Caco-2 (cell line): ENCODE results near the gene RAB27B. TPM values are rescaled to one million over a fixed set of nuclear protein-coding genes. Genes with fewer than 3 reads are reported as not detected.

Source experiments
- BruUV-seq: library from RNA; stranded (reverse); fragments of 400-500 nt; replicated peaks from 2 replicates; lab custom pipeline; 2021; lab: Mats Ljungman, UMichigan
- CTCF ChIA-PET: fragments of 300-600 bp; sonication (Branson Sonifier 250); formaldehyde crosslinking; loops from one replicate; lab custom pipeline; 2022; ENCODE audit warnings: antibody characterized with exemption; lab: Charles Lee
- POLR2A ChIA-PET: fragments of 300-600 bp; sonication (Branson Sonifier 250); formaldehyde crosslinking; loops from one replicate; lab custom pipeline; 2022; ENCODE audit warnings: antibody characterized with exemption; lab: Charles Lee
- DNase-seq, 2 experiments: peaks; one replicate each; pipeline versions ENCODE4 v3.0.0 to v3.0.0-alpha.2; 2020 to 2022
- H3K27me3 ChIP-seq: replicated peaks from 2 replicates; pipeline ENCODE4 v1.6.0; 2011; ENCODE audit warnings: low read length; ENCODE audit not compliant: control insufficient read depth, insufficient read depth
- H3K36me3 ChIP-seq: 2 replicates; pipeline ENCODE4 v1.5.1; 2011; ENCODE audit warnings: low read length; ENCODE audit not compliant: control insufficient read depth, insufficient read depth
- H3K4me1 ChIP-seq: fragments of 250-450 bp; sonication (Bioruptor Pico); 2 replicates; pipeline ENCODE4 v1.5.1; 2020; ENCODE audit warnings: mild to moderate bottlenecking
- H3K4me3 ChIP-seq: 2 replicates; pipeline ENCODE4 v1.5.1; 2011; ENCODE audit warnings: low read depth, mild to moderate bottlenecking, control low read depth, low read length
- H3K9me3 ChIP-seq: fragments of 250-450 bp; sonication (Bioruptor Pico); 2 replicates; pipeline ENCODE4 v1.5.1; 2020; ENCODE audit warnings: mild to moderate bottlenecking, moderate library complexity
- H3K27ac Mint-ChIP-seq: one replicate; pipeline ENCODE4 v1.8.0; 2022; ENCODE audit warnings: mixed read lengths; ENCODE audit not compliant: unreplicated experiment
- H3K27me3 Mint-ChIP-seq: one replicate; pipeline ENCODE4 v1.8.0; 2022; ENCODE audit warnings: mixed read lengths; ENCODE audit not compliant: insufficient read depth, unreplicated experiment
- H3K36me3 Mint-ChIP-seq: one replicate; pipeline ENCODE4 v1.8.0; 2022; ENCODE audit warnings: mild to moderate bottlenecking, mixed read lengths; ENCODE audit not compliant: insufficient read depth, unreplicated experiment
- H3K4me1 Mint-ChIP-seq: one replicate; pipeline ENCODE4 v1.8.0; 2022; ENCODE audit warnings: low read depth, mixed read lengths; ENCODE audit not compliant: unreplicated experiment
- H3K4me3 Mint-ChIP-seq: one replicate; pipeline ENCODE4 v1.8.0; 2022; ENCODE audit warnings: mild to moderate bottlenecking, moderate library complexity, mixed read lengths; ENCODE audit not compliant: unreplicated experiment
- H3K9me3 Mint-ChIP-seq: one replicate; pipeline ENCODE4 v1.8.0; 2022; ENCODE audit warnings: mixed read lengths; ENCODE audit not compliant: unreplicated experiment
- CTCF ChIP-seq, 2 experiments: fragments of 200-600 bp in 1 of 2; IDR thresholded peaks; 1 replicate in 1 of 2; 2 replicates in 1 of 2; pipeline versions ENCODE4 v1.5.1 to v1.8.0; 2011 to 2022; ENCODE audit warnings: antibody characterized with exemption in 1 of 2, control low read depth in 1 of 2, inconsistent platforms in 1 of 2, low read depth in 1 of 2, low read length in 1 of 2, mild to moderate bottlenecking in 1 of 2, moderate library complexity in 1 of 2; ENCODE audit not compliant: insufficient read depth in 1 of 2, severe bottlenecking in 1 of 2, unreplicated experiment in 1 of 2
- intact Hi-C: fragments of 100-400 bp; cut with micrococcal nuclease; formaldehyde crosslinking; loops from one replicate; pipeline ENCODE4 v1.10.0; 2022; ENCODE audit not compliant: unreplicated experiment
- total RNA-seq: library from RNA; stranded (reverse); gene quantifications from 2 replicates; pipeline ENCODE4 v1.2.3, GENCODE V29; 2022

Gene RAB27B
- total RNA-seq, 1 experiment from 2014 or later = 0.32 TPM

GRCh38 chr18:54822872-54823845 lies 5.1 kb upstream of the RAB27B start:
- H3K4me1 ChIP-seq = no peaks in the 10 kb centered on the region
- CTCF ChIA-PET = no interaction called here
- Mint-ChIP-seq H3K27me3 (no peaks in the 10 kb centered on the region), H3K4me3 (no peak overlapping the region), H3K36me3 (no peaks in the 10 kb centered on the region), H3K4me1 (no peaks in the 10 kb centered on the region), H3K9me3 (no peaks in the 10 kb centered on the region), H3K27ac (no peak overlapping the region)
- no TSS peak for BruUV-seq
- no peaks in the 10 kb centered on the region for H3K36me3 ChIP-seq
- no peak overlapping the region for H3K4me3 ChIP-seq
- H3K27me3 ChIP-seq = no peaks in the 10 kb centered on the region
- POLR2A ChIA-PET = no interaction called here
- DNase-seq = no peak
- no peaks in the 10 kb centered on the region for H3K9me3 ChIP-seq
- no peak for TF ChIP-seq CTCF (IDR thresholded peaks at IDR 0.05; ENCODE audit: insufficient read depth in 1 of 2, low read depth in 1 of 2, low read length in 1 of 2, severe bottlenecking in 1 of 2, unreplicated experiment in 1 of 2)
- intact Hi-C loops = no loop called here

GRCh38 chr18:54824761-54825160 lies 3.5 kb upstream of the RAB27B start:
- Mint-ChIP-seq H3K9me3 (no peaks in the 10 kb centered on the region), H3K27me3 (no peaks in the 10 kb centered on the region), H3K4me3 (no peak overlapping the region), H3K4me1 (no peaks in the 10 kb centered on the region), H3K36me3 (no peaks in the 10 kb centered on the region), H3K27ac (no peak overlapping the region)
- Histone ChIP-seq H3K27me3 (no peaks in the 10 kb centered on the region), H3K4me1 (no peaks in the 10 kb centered on the region; the same call in 1 of the 2 replicates), H3K36me3 (no peaks in the 10 kb centered on the region), H3K9me3 (no peaks in the 10 kb centered on the region), H3K4me3 (no peak overlapping the region)
- no TSS peak for BruUV-seq
- no peak for DNase-seq
- intact Hi-C loops = no loop called here
- ChIA-PET POLR2A (no interaction called here), CTCF (no interaction called here)
- TF ChIP-seq CTCF (IDR thresholded peaks at IDR 0.05; ENCODE audit: insufficient read depth in 1 of 2, low read depth in 1 of 2, low read length in 1 of 2, severe bottlenecking in 1 of 2, unreplicated experiment in 1 of 2) = no peak

GRCh38 chr18:54825601-54826344 lies 2.5 kb upstream of the RAB27B start:
- no peak overlapping the region for H3K4me3 Mint-ChIP-seq
- Histone ChIP-seq H3K4me3 (no peak overlapping the region), H3K4me1 (no peaks in the 10 kb centered on the region; the same call in 1 of the 2 replicates), H3K27me3 (no peaks in the 10 kb centered on the region), H3K36me3 (no peaks in the 10 kb centered on the region), H3K9me3 (no peaks in the 10 kb centered on the region)
- POLR2A ChIA-PET = no interaction called here
- BruUV-seq = no TSS peak
- H3K36me3 Mint-ChIP-seq = no peaks in the 10 kb centered on the region
- TF ChIP-seq CTCF (IDR thresholded peaks at IDR 0.05; ENCODE audit: insufficient read depth in 1 of 2, low read depth in 1 of 2, low read length in 1 of 2, severe bottlenecking in 1 of 2, unreplicated experiment in 1 of 2) = no peak
- no peak overlapping the region for H3K27ac Mint-ChIP-seq
- intact Hi-C loops = no loop called here
- CTCF ChIA-PET = no interaction called here
- no peaks in the 10 kb centered on the region for H3K9me3 Mint-ChIP-seq
- DNase-seq = no peak
- no peaks in the 10 kb centered on the region for H3K27me3 Mint-ChIP-seq
- no peaks in the 10 kb centered on the region for H3K4me1 Mint-ChIP-seq
